Endodermal cell (in vitro differentiated cells): ENCODE measurements around the gene AQP9. TPM values are rescaled to one million over a fixed set of nuclear protein-coding genes. Genes with fewer than 3 reads are reported as not detected.

Source experiments
- DNase-seq: peaks from one replicate; pipeline ENCODE4 v3.0.0-alpha.2; 2017
- H3K27ac ChIP-seq: 2 replicates; pipeline ENCODE4 v1.5.1; 2013; ENCODE audit warnings: mild to moderate bottlenecking, low read depth, low read length, moderate library complexity
- H3K27me3 ChIP-seq: 2 replicates; pipeline ENCODE4 v1.6.1; 2013; ENCODE audit warnings: mild to moderate bottlenecking, low read length, moderate library complexity; ENCODE audit not compliant: insufficient read depth, control insufficient read depth, poor library complexity, severe bottlenecking
- H3K36me3 ChIP-seq: 2 replicates; pipeline ENCODE4 v1.7.0; 2013; ENCODE audit warnings: mild to moderate bottlenecking, low read length, moderate library complexity; ENCODE audit not compliant: control insufficient read depth, insufficient read depth
- H3K4me1 ChIP-seq: one replicate; pipeline ENCODE4 v1.7.0; 2013; ENCODE audit warnings: low read length; ENCODE audit not compliant: control insufficient read depth, insufficient read depth
- H3K4me3 ChIP-seq: 2 replicates; pipeline ENCODE4 v1.5.1; 2013; ENCODE audit warnings: mild to moderate bottlenecking, low read length, moderate library complexity
- H3K9ac ChIP-seq: 2 replicates; pipeline ENCODE4 v1.6.1; 2013; ENCODE audit warnings: mild to moderate bottlenecking, low read length, moderate library complexity; ENCODE audit not compliant: poor library complexity, severe bottlenecking; ENCODE audit errors: extremely low read depth
- H3K9me3 ChIP-seq: 2 replicates; pipeline ENCODE4 v1.6.1; 2013; ENCODE audit warnings: mild to moderate bottlenecking, low read length, moderate library complexity; ENCODE audit not compliant: control insufficient read depth
- H3K27ac Mint-ChIP-seq: 2 replicates; pipeline ENCODE4 v1.8.0; 2020; ENCODE audit warnings: mixed read lengths
- H3K27me3 Mint-ChIP-seq: 2 replicates; pipeline ENCODE4 v1.8.0; 2021; ENCODE audit warnings: mild to moderate bottlenecking, mixed read lengths; ENCODE audit not compliant: insufficient read depth
- H3K36me3 Mint-ChIP-seq: 2 replicates; pipeline ENCODE4 v1.8.0; 2020; ENCODE audit warnings: low read depth, mixed read lengths
- H3K4me1 Mint-ChIP-seq: 2 replicates; pipeline ENCODE4 v1.8.0; 2020; ENCODE audit warnings: mixed read lengths
- H3K4me3 Mint-ChIP-seq: 2 replicates; pipeline ENCODE4 v1.8.0; 2020; ENCODE audit warnings: mild to moderate bottlenecking, moderate library complexity, mixed read lengths
- H3K9me3 Mint-ChIP-seq: 2 replicates; pipeline ENCODE4 v1.8.0; 2020; ENCODE audit warnings: mild to moderate bottlenecking, mixed read lengths
- CTCF ChIP-seq: fragments of 200-600 bp; sonication (generic); conservative IDR thresholded peaks from 2 replicates; pipeline ENCODE4 v1.5.0; 2021; ENCODE audit warnings: antibody characterized with exemption, mild to moderate bottlenecking
- WGBS, 2 experiments: methylation state at CpG; one replicate each; pipeline versions ENCODE4 v1.1.5 to v1.1.7; 2013; ENCODE audit warnings: missing lambda C conversion rate in 2 of 2, mixed read lengths in 1 of 2; ENCODE audit not compliant: insufficient coverage in 1 of 2, insufficient read length in 1 of 2; 5-methylcytosine and 5-hydroxymethylcytosine counted together
- total RNA-seq, 2 donors: library from RNA; stranded (reverse); fragmentation: NEBNext Ultra II Directional in 1 of 2; extraction: Animal tissue kit (Norgen Biotek cat#: 25700) in 1 of 2; gene quantifications; 2 replicates in 1 of 2; 3 replicates in 1 of 2; pipeline ENCODE4 v1.2.1, GENCODE V29; 2021

Gene AQP9
- total RNA-seq, 2 donors from 2014 or later: not detected

- Histone ChIP-seq H3K9ac (no peak overlapping the region), H3K4me3 (no peak overlapping the region), H3K27ac (no peak overlapping the region), H3K36me3 (no peaks in the 10 kb centered on the region), H3K4me1 (no peaks in the 10 kb centered on the region), H3K9me3 (peaks cover 5% of the 10 kb centered on the region), H3K27me3 (no peaks in the 10 kb centered on the region)
- TF ChIP-seq CTCF: no peak
- WGBS, 2 experiments: 93% methylated on average over 3 of the region's 3 CpGs; no CpG with 5 or more reads in 1 of the 2 experiments
- Mint-ChIP-seq H3K27me3 (peaks cover 3% of the 10 kb centered on the region), H3K27ac (no peak overlapping the region), H3K36me3 (no peaks in the 10 kb centered on the region), H3K4me3 (no peak overlapping the region), H3K4me1 (peaks cover 8% of the 10 kb centered on the region), H3K9me3 (peaks cover 4% of the 10 kb centered on the region)
- no peak for DNase-seq
Measured at GRCh38 chr15:58223432-58223831, 85.3 kb downstream of the AQP9 start.

GRCh38 chr15:58224068-58224467, 85.9 kb downstream of the AQP9 start:
- Mint-ChIP-seq H3K9me3 (peaks cover 4% of the 10 kb centered on the region), H3K27me3 (peaks cover 3% of the 10 kb centered on the region), H3K4me1 (peaks cover 15% of the 10 kb centered on the region), H3K27ac (no peak overlapping the region), H3K4me3 (no peak overlapping the region), H3K36me3 (no peaks in the 10 kb centered on the region)
- TF ChIP-seq CTCF: no peak
- WGBS, 2 experiments: 100% methylated on average over 2 of the region's 2 CpGs; no CpG with 5 or more reads in 1 of the 2 experiments
- Histone ChIP-seq H3K27ac (no peak overlapping the region), H3K27me3 (no peaks in the 10 kb centered on the region), H3K9me3 (peaks cover 5% of the 10 kb centered on the region), H3K36me3 (no peaks in the 10 kb centered on the region), H3K9ac (no peak overlapping the region), H3K4me3 (no peak overlapping the region), H3K4me1 (no peaks in the 10 kb centered on the region)
- no peak for DNase-seq

GRCh38 chr15:58227706-58228543, 89.7 kb downstream of the AQP9 start:
- H3K27me3 Mint-ChIP-seq: peaks cover 7% of the 10 kb centered on the region
- H3K27ac Mint-ChIP-seq: no peak overlapping the region
- H3K4me3 Mint-ChIP-seq: no peak overlapping the region
- H3K36me3 Mint-ChIP-seq: no peaks in the 10 kb centered on the region
- peaks cover 30% of the 10 kb centered on the region for H3K4me1 Mint-ChIP-seq
- H3K9me3 ChIP-seq: no peaks in the 10 kb centered on the region
- DNase-seq: peak; percentile 89
- no peaks in the 10 kb centered on the region for H3K36me3 ChIP-seq
- WGBS, 2 experiments: 18 to 22% methylated on average over 3 to 7 of the region's 8 CpGs
- no peak overlapping the region for H3K9ac ChIP-seq
- H3K27ac ChIP-seq: no peak overlapping the region
- H3K9me3 Mint-ChIP-seq: no peaks in the 10 kb centered on the region
- H3K4me1 ChIP-seq: peaks cover 5% of the 10 kb centered on the region
- peak; percentile 97 for TF ChIP-seq CTCF
- no peak overlapping the region for H3K4me3 ChIP-seq
- H3K27me3 ChIP-seq: no peaks in the 10 kb centered on the region
